DND-41 (cell line): ENCODE results near the gene ATP6AP2.

Source experiments
- ATAC-seq: fragments of 200-7000 bp; cut with Tn5 transposase; 3 replicates; pipeline ENCODE4 v1.9.1; 2021; ENCODE audit warnings: low read depth; ENCODE audit not compliant: insufficient read depth
- DNase-seq: peaks from one replicate; pipeline ENCODE4 v3.0.0-alpha.2; 2020
- H2AFZ ChIP-seq: 2 replicates; pipeline ENCODE4 v1.6.0; 2012; ENCODE audit warnings: low read depth, low read length
- H3K27ac ChIP-seq: 2 replicates; pipeline ENCODE4 v1.5.1; 2012; ENCODE audit warnings: low read length, inconsistent platforms
- H3K27me3 ChIP-seq: fragments of 200-600 bp; sonication (generic); 2 replicates; pipeline ENCODE4 v1.6.0; 2012; ENCODE audit warnings: low read length, mild to moderate bottlenecking, inconsistent platforms; ENCODE audit not compliant: insufficient read depth, poor library complexity
- H3K36me3 ChIP-seq: 2 replicates; pipeline ENCODE4 v1.5.1; 2012; ENCODE audit warnings: low read length, inconsistent platforms; ENCODE audit not compliant: insufficient read depth
- H3K4me1 ChIP-seq: 2 replicates; pipeline ENCODE4 v1.5.1; 2012; ENCODE audit warnings: mild to moderate bottlenecking, low read length; ENCODE audit not compliant: insufficient read depth
- H3K4me2 ChIP-seq: 2 replicates; pipeline ENCODE4 v1.6.0; 2012; ENCODE audit warnings: mild to moderate bottlenecking, moderate library complexity, low read length, inconsistent platforms; ENCODE audit not compliant: insufficient read depth
- H3K4me3 ChIP-seq, 2 experiments: fragments of 200-600 bp in 1 of 2; shearing (Covaris generic) in 1 of 2; 2 replicates each; pipeline ENCODE4 v1.5.1; 2012 to 2016; ENCODE audit warnings: inconsistent platforms in 2 of 2, low read length in 2 of 2, mild to moderate bottlenecking in 2 of 2, low read depth in 1 of 2, moderate library complexity in 1 of 2
- H3K79me2 ChIP-seq: 2 replicates; pipeline ENCODE4 v1.6.0; 2012; ENCODE audit warnings: low read length, inconsistent platforms; ENCODE audit not compliant: insufficient read depth
- H3K9ac ChIP-seq: 2 replicates; pipeline ENCODE4 v1.6.0; 2012; ENCODE audit warnings: low read depth, mild to moderate bottlenecking, inconsistent platforms, low read length, moderate library complexity
- H3K9me3 ChIP-seq: 2 replicates; pipeline ENCODE4 v1.5.1; 2012; ENCODE audit warnings: low read length, moderate library complexity, mild to moderate bottlenecking, inconsistent platforms; ENCODE audit not compliant: insufficient read depth, severe bottlenecking
- H4K20me1 ChIP-seq: 2 replicates; pipeline ENCODE4 v1.6.0; 2012; ENCODE audit warnings: low read length; ENCODE audit not compliant: insufficient read depth
- CTCF ChIP-seq: IDR thresholded peaks from 2 replicates; pipeline ENCODE4 v1.5.1; 2012; ENCODE audit warnings: borderline replicate concordance, low read length, moderate library complexity, mild to moderate bottlenecking; ENCODE audit not compliant: poor library complexity, severe bottlenecking; ENCODE audit errors: extremely low read depth
- EZH2 ChIP-seq: IDR thresholded peaks from 3 replicates; pipeline ENCODE4 v1.6.1; 2012; ENCODE audit warnings: borderline replicate concordance, low read depth, mild to moderate bottlenecking, moderate library complexity, low read length, inconsistent platforms; ENCODE audit not compliant: severe bottlenecking

ATP6AP2 gene

GRCh38 chrX:40622479-40623138 lies 41.8 kb downstream of the ATP6AP2 start:
- no peak for ATAC-seq
- H3K9me3 ChIP-seq, result no peaks in the 10 kb centered on the region
- no peaks in the 10 kb centered on the region for H3K4me1 ChIP-seq

GRCh38 chrX:40623139-40623536 lies 42.4 kb downstream of the ATP6AP2 start, which contains the start of gene MPC1L:
TSS of gene MPC1L (plus strand) at chrX:40623428. CDS start at chrX:40623566, 138 bp downstream.
- H2AFZ ChIP-seq, result no peak within 1 kb of the TSS
- no peaks in the 10 kb centered on the region for H3K27me3 ChIP-seq
- H3K9ac ChIP-seq, result no peak within 1 kb of the TSS
- H4K20me1 ChIP-seq, result no peaks in the 10 kb centered on the region
- DNase-seq (no peak), ATAC-seq (no peak)
- H3K4me2 ChIP-seq, result no peak within 1 kb of the TSS
- TF ChIP-seq CTCF, result no peak
- TF ChIP-seq EZH2, result no peak
- no peak within 1 kb of the TSS for H3K27ac ChIP-seq
- H3K9me3 ChIP-seq, result no peaks in the 10 kb centered on the region
- no peaks in the 10 kb centered on the region for H3K4me1 ChIP-seq
- H3K36me3 ChIP-seq, result peaks cover 7% of the 10 kb centered on the region
- H3K4me3 ChIP-seq, result no peak within 1 kb of the TSS
- no peaks in the 10 kb centered on the region for H3K79me2 ChIP-seq

More at GRCh38 chrX:40622479-40623138, 41.8 kb downstream of the ATP6AP2 start:
- H3K36me3 ChIP-seq, result peaks cover 3% of the 10 kb centered on the region; the same call in 1 of the 2 replicates
- DNase-seq, result no peak
- no peak overlapping the region for H3K9ac ChIP-seq
- H3K27ac ChIP-seq, result no peak overlapping the region
- TF ChIP-seq CTCF (no peak), EZH2 (no peak)
- no peak overlapping the region for H3K4me2 ChIP-seq
- H3K4me3 ChIP-seq, result no peak overlapping the region
- H4K20me1 ChIP-seq, result no peaks in the 10 kb centered on the region
- no peaks in the 10 kb centered on the region for H3K27me3 ChIP-seq
- H2AFZ ChIP-seq, result no peak overlapping the region
- H3K79me2 ChIP-seq, result no peaks in the 10 kb centered on the region

GRCh38 chrX:40623665-40624064 lies 42.9 kb downstream of the ATP6AP2 start:
- TF ChIP-seq EZH2, result no peak
- TF ChIP-seq CTCF, result no peak
- H3K36me3 ChIP-seq, result peaks cover 12% of the 10 kb centered on the region
- ATAC-seq (no peak), DNase-seq (no peak)
- no peak overlapping the region for H3K4me3 ChIP-seq
- H4K20me1 ChIP-seq, result no peaks in the 10 kb centered on the region
- no peak overlapping the region for H3K9ac ChIP-seq
- H3K27ac ChIP-seq, result no peak overlapping the region
- no peak overlapping the region for H2AFZ ChIP-seq
- H3K4me2 ChIP-seq, result no peak overlapping the region
- no peaks in the 10 kb centered on the region for H3K79me2 ChIP-seq
- H3K27me3 ChIP-seq, result no peaks in the 10 kb centered on the region
- no peaks in the 10 kb centered on the region for H3K9me3 ChIP-seq
- no peaks in the 10 kb centered on the region for H3K4me1 ChIP-seq
